AG04450 (cell line): Measurements from ENCODE around the gene CCDC80. TPM values are rescaled to one million over a fixed set of nuclear protein-coding genes. Genes with fewer than 3 reads are reported as not detected.
A peak's percentile ranks its signal among the peaks of the same experiment; 100 is the strongest.

ENCODE experiments used
- CTCF ChIA-PET: fragments of 300-600, 350-600 bp; formaldehyde crosslinking; extraction: SDS; loops from one replicate; lab custom pipeline; 2022; ENCODE audit warnings: antibody characterized with exemption, inconsistent platforms; lab: Charles Lee
- POLR2A ChIA-PET: fragments of 350-600 bp; formaldehyde crosslinking; extraction: SDS; loops from one replicate; lab custom pipeline; 2021; ENCODE audit warnings: antibody characterized with exemption, inconsistent platforms; lab: Yijun Ruan, JAX
- DNase-seq: peaks from one replicate; pipeline ENCODE4 v3.0.0-alpha.2; 2011; ENCODE audit warnings: low read depth, low spot score
- H3K27ac ChIP-seq: one replicate; pipeline ENCODE4 v1.5.1; 2012; ENCODE audit warnings: low read depth, low read length, control low read depth
- H3K27me3 ChIP-seq: one replicate; pipeline ENCODE4 v1.6.0; 2012; ENCODE audit warnings: low read length; ENCODE audit not compliant: control insufficient read depth, insufficient read depth
- H3K4me3 ChIP-seq: 2 replicates; pipeline ENCODE4 v1.5.1; 2011; ENCODE audit warnings: mild to moderate bottlenecking, low read depth, low read length, control low read depth
- H3K9me3 ChIP-seq: 2 replicates; pipeline ENCODE4 v1.5.1; 2012; ENCODE audit warnings: low read length; ENCODE audit not compliant: control insufficient read depth, insufficient read depth
- polyA plus RNA-seq: library from polyadenylated mRNA; depleted of rRNA; stranded (reverse); fragments of >200 nt; gene quantifications from 2 replicates; pipeline ENCODE4 v1.2.3, GENCODE V29; 2011
- TF ChIP-seq, protein P1 (sequence below): IDR thresholded peaks from 2 replicates; pipeline ENCODE4 v1.5.1; 2011; ENCODE audit warnings: low read depth, low read length, control low read depth, inconsistent platforms

Gene CCDC80
- polyA plus RNA-seq, 1 experiment = 202 TPM

DNA sequence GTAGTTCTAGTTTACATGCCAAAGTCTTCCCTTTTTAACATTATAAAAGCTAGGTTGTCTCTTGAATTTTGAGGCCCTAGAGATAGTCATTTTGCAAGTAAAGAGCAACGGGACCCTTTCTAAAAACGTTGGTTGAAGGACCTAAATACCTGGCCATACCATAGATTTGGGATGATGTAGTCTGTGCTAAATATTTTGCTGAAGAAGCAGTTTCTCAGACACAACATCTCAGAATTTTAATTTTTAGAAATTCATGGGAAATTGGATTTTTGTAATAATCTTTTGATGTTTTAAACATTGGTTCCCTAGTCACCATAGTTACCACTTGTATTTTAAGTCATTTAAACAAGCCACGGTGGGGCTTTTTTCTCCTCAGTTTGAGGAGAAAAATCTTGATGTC is 57.8 kb downstream of the CCDC80 start:
- DNase-seq = no peak
- Histone ChIP-seq H3K9me3 (no peaks in the 10 kb centered on the region), H3K27me3 (no peaks in the 10 kb centered on the region), H3K4me3 (no peak overlapping the region), H3K27ac (no peak overlapping the region)
- TF ChIP-seq, protein P1, sequence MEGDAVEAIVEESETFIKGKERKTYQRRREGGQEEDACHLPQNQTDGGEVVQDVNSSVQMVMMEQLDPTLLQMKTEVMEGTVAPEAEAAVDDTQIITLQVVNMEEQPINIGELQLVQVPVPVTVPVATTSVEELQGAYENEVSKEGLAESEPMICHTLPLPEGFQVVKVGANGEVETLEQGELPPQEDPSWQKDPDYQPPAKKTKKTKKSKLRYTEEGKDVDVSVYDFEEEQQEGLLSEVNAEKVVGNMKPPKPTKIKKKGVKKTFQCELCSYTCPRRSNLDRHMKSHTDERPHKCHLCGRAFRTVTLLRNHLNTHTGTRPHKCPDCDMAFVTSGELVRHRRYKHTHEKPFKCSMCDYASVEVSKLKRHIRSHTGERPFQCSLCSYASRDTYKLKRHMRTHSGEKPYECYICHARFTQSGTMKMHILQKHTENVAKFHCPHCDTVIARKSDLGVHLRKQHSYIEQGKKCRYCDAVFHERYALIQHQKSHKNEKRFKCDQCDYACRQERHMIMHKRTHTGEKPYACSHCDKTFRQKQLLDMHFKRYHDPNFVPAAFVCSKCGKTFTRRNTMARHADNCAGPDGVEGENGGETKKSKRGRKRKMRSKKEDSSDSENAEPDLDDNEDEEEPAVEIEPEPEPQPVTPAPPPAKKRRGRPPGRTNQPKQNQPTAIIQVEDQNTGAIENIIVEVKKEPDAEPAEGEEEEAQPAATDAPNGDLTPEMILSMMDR = no peak
- ChIA-PET POLR2A (interaction anchor here (0.5 to 1.1 kb wide), 2 partner anchors 53 to 112 kb away, joined by 4 read pairs; no protein-coding TSS in a partner anchor), CTCF (interaction anchor here (0.8 to 3.2 kb wide), 28 partner anchors 8 to 994 kb away, joined by 3 to 37 read pairs (median 8); partner anchors contain the start of genes CCDC80, GTPBP8 and SLC9C1)

DNA sequence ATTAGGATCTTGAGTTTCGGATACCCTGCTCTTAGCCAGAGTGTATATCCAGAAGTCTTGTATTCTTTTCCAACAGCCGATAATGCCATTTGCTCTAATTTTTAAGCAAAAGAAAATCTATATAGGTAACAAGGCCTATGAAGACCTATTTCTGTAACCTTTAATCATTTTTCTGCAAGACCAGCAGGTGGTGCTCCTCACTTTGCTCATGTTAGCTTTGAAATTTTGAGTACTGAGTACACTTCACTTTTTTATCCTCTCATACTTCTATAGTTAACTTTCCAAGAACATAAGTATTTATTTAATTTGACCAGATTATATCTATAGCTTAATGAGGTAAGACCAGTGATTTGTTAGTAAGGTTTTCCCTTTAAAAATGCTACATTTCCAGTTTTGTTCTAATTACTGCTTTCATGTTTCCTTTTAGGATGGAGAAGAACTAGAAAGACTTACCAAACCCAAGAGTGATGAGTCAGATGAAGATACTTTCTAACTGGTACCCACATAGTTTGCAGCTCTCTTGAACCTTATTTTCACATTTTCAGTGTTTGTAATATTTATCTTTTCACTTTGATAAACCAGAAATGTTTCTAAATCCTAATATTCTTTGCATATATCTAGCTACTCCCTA is 58.6 kb downstream of the CCDC80 start:
- CTCF ChIA-PET = interaction anchor here (0.7 to 3.2 kb wide), 46 partner anchors 8 to 1163 kb away, joined by 3 to 37 read pairs (median 5); partner anchors contain the start of genes ATG3, CCDC80, CD200R1 and GTPBP8

DNA sequence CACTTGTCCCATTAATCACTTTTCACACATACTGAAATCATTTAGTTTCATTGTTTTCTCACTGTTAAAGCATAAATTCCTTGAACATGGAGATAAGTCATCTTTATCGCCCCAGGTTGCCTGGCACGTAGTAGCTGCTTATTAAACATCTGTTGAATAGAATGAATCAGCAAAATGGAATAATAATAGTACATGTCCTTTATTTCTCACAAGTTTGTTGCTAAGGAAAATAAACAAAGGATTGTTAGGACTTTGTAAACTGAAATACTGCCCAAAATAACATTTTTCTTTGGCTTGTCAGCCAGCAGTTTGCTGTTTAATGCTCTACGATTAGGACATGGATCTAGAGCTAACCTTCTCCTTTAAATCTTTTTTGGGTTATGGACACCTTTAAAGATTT is 61.2 kb downstream of the CCDC80 start:
- TF ChIP-seq, protein P1 = no peak
- DNase-seq = no peak
- no peaks in the 10 kb centered on the region for H3K27me3 ChIP-seq
- no peak overlapping the region for H3K27ac ChIP-seq
- CTCF ChIA-PET = interaction anchor here (0.9 to 1.3 kb wide), 2 partner anchors 234 to 400 kb away, joined by 4 to 5 read pairs; no protein-coding TSS in a partner anchor
- POLR2A ChIA-PET = interaction anchor here (0.7 kb wide), 1 partner anchor 23 kb away, joined by 3 read pairs; no protein-coding TSS in a partner anchor
- H3K4me3 ChIP-seq = no peak overlapping the region
- H3K9me3 ChIP-seq = no peaks in the 10 kb centered on the region

More for the DNA sequence above, 58.6 kb downstream of the CCDC80 start:
- Histone ChIP-seq H3K27ac (no peak overlapping the region), H3K4me3 (no peak overlapping the region), H3K27me3 (no peaks in the 10 kb centered on the region), H3K9me3 (no peaks in the 10 kb centered on the region)
- peak; percentile 55 for DNase-seq
- POLR2A ChIA-PET = interaction anchor here (0.5 to 1.4 kb wide), 4 partner anchors 53 to 113 kb away, joined by 3 to 6 read pairs (median 4); no protein-coding TSS in a partner anchor
- TF ChIP-seq, protein P1 = peak; percentile 73

DNA sequence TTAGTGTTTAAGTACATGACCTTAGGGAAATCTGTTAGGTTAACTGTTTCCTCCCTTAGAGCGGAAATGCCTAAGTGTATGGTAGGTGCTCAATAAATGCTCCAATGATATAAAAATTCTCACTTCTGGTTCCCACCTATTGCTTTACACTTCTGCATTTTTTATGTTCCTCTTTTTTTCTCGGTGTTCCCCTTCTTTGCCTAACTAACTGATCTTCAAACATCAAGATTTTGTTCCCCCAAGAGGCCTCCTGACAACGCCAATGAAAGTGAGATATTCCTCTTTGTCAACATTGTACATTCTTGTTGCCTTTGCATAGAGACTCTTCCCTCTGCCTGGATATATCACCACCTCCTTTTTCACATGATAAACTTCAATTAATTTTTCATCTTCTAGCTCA is 61.7 kb downstream of the CCDC80 start:
- CTCF ChIA-PET = interaction anchor here (0.9 to 1.2 kb wide), 3 partner anchors 10 to 468 kb away, joined by 3 to 4 read pairs (median 3); no protein-coding TSS in a partner anchor
- no peaks in the 10 kb centered on the region for H3K9me3 ChIP-seq
- no peak overlapping the region for H3K27ac ChIP-seq
- H3K4me3 ChIP-seq = no peak overlapping the region
- DNase-seq = no peak
- TF ChIP-seq, protein P1 = no peak
- POLR2A ChIA-PET = no interaction called here
- no peaks in the 10 kb centered on the region for H3K27me3 ChIP-seq

DNA sequence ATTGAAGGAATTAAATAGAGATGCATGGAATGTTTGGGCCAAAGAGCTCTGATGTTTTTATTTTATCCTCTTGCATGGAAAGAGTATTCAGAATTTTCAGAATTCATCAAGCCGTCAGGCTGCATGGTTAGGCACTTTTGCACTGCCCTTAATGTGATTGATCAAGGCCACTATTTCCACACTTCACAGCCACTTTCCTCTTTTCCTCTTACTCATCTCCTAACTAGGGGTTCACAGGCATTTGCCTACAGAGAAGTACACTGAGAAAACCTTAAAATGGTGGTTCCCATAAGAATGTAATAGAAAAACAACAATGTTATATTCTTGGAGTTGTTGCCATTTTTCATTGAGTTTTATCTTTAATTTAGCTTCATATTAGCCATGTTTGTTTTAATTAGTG is 68.2 kb downstream of the CCDC80 start:
- CTCF ChIA-PET = interaction anchor here (3.5 kb wide), 1 partner anchor 10 kb away, joined by 19 read pairs; no protein-coding TSS in a partner anchor
- TF ChIP-seq, protein P1 = no peak
- Histone ChIP-seq H3K27me3 (no peaks in the 10 kb centered on the region), H3K4me3 (no peak overlapping the region), H3K27ac (no peak overlapping the region), H3K9me3 (no peaks in the 10 kb centered on the region)
- no peak for DNase-seq
- POLR2A ChIA-PET = no interaction called here
